Measurements from ENCODE around the gene CYP4X1.
A peak's percentile ranks its signal among the peaks of the same experiment; 100 is the strongest.
"Not testable (repeated sequence)": the region's sequence is repeated elsewhere in the genome, so short reads cannot be mapped to it uniquely, and the experiment has no call there.

CYP4X1 gene

GRCh38 chr1:47089356-47089755 lies 65.9 kb downstream of the CYP4X1 start:
- FAIRE-seq = peak; percentile 82

GRCh38 chr1:47091476-47091875 lies 68.0 kb downstream of the CYP4X1 start:
- FAIRE-seq = not testable (repeated sequence)
